Chondrocyte (in vitro differentiated cells): ENCODE data around the gene EPHB2. TPM values are rescaled to one million over a fixed set of nuclear protein-coding genes. Genes with fewer than 3 reads are reported as not detected.

Source experiments
- DNase-seq: peaks from one replicate; pipeline ENCODE4 v3.0.0; 2021; ENCODE audit warnings: mixed read lengths, low spot score
- H3K27ac Mint-ChIP-seq: one replicate; pipeline ENCODE4 v1.8.0; 2021; ENCODE audit warnings: mild to moderate bottlenecking, moderate library complexity, mixed read lengths; ENCODE audit not compliant: unreplicated experiment
- H3K27me3 Mint-ChIP-seq: 2 replicates; pipeline ENCODE4 v1.8.0; 2021; ENCODE audit warnings: low read depth, mixed read lengths
- H3K36me3 Mint-ChIP-seq: 2 replicates; pipeline ENCODE4 v1.8.0; 2021; ENCODE audit warnings: low read depth, mixed read lengths
- H3K4me1 Mint-ChIP-seq: 2 replicates; pipeline ENCODE4 v1.8.0; 2021; ENCODE audit warnings: low read depth, mild to moderate bottlenecking, mixed read lengths
- H3K4me3 Mint-ChIP-seq: one replicate; pipeline ENCODE4 v1.8.0; 2021; ENCODE audit warnings: mild to moderate bottlenecking, moderate library complexity, mixed read lengths; ENCODE audit not compliant: unreplicated experiment
- H3K9me3 Mint-ChIP-seq: 2 replicates; pipeline ENCODE4 v1.8.0; 2021; ENCODE audit warnings: low read depth, mixed read lengths
- total RNA-seq: library from RNA; stranded (reverse); gene quantifications from 3 replicates; pipeline ENCODE4 v1.2.1, GENCODE V29; 2021
- TF ChIP-seq, protein P1 (sequence below): fragments of 200-600 bp; sonication (generic); IDR thresholded peaks from 2 replicates; pipeline ENCODE4 v1.5.0; 2021; ENCODE audit warnings: antibody characterized with exemption, mild to moderate bottlenecking, moderate library complexity

EPHB2 gene
- total RNA-seq, 1 donor from 2014 or later, result 44.6 TPM

DNA sequence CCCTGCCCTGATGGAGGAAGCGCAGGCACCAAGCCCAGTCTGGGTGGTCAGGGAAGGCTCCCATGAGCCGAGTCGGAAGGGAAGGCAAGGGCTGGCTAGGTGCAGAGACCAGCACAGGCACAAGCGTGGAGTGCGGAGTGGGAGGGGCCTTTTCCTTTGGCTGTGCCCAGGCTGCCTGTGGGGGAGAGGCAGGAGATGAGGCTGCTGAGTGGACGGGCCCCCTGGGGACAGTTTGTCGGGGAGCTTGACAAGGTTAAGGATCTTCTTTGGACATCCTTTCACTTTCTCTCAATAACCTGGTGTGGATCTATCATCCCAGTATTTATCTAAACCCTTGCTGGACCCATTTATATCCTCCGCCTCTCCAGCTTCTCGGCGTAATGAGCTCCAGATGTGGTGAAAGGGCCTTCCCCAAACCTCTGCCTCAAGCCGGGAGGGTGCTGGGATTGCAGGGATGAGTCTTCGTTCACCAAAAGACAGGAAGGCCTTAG is 42.9 kb downstream of the EPHB2 start:
- Mint-ChIP-seq H3K9me3 (no peaks in the 10 kb centered on the region), H3K4me3 (no peak overlapping the region), H3K36me3 (no peaks in the 10 kb centered on the region), H3K27me3 (no peaks in the 10 kb centered on the region), H3K4me1 (peaks cover 50% of the 10 kb centered on the region), H3K27ac (peak overlapping the region; percentile 93)
- DNase-seq, result no peak
- TF ChIP-seq, protein P1, sequence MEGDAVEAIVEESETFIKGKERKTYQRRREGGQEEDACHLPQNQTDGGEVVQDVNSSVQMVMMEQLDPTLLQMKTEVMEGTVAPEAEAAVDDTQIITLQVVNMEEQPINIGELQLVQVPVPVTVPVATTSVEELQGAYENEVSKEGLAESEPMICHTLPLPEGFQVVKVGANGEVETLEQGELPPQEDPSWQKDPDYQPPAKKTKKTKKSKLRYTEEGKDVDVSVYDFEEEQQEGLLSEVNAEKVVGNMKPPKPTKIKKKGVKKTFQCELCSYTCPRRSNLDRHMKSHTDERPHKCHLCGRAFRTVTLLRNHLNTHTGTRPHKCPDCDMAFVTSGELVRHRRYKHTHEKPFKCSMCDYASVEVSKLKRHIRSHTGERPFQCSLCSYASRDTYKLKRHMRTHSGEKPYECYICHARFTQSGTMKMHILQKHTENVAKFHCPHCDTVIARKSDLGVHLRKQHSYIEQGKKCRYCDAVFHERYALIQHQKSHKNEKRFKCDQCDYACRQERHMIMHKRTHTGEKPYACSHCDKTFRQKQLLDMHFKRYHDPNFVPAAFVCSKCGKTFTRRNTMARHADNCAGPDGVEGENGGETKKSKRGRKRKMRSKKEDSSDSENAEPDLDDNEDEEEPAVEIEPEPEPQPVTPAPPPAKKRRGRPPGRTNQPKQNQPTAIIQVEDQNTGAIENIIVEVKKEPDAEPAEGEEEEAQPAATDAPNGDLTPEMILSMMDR, result no peak

DNA sequence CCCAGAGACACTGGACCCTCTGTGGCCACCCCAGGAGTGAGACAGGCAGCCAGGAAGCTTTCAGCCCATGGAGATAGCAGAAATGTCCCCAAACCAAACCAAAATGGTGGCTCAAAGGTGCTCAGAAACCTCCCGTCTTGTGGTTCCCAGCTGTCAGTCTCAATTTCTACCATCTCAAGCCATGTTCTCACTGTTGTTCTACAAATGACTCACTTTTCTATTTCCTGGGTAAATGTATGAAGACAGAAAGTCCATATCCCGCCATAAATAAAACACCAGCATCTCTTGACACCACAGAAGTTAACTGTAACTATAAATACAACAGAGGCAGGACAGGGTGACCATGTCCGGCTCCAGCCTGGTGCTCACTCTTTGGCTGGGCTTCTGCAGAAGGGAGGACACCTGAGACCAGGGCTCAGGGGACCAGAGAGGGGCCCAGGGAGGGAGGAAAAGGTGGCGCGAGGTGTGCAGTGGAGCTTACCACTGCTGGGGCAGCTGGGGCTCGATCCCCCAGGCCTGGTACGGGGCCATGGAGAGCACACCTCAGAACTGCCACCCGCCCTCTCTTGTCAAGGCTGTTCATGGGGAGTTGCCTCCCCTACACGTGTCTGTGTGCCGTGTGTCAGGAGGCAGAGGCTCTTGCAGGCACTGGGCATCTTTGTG is 43.6 kb downstream of the EPHB2 start:
- Mint-ChIP-seq H3K27ac (peak overlapping the region; percentile 93), H3K36me3 (no peaks in the 10 kb centered on the region), H3K4me3 (no peak overlapping the region), H3K27me3 (no peaks in the 10 kb centered on the region), H3K4me1 (peaks cover 49% of the 10 kb centered on the region), H3K9me3 (no peaks in the 10 kb centered on the region)
- no peak for DNase-seq
- TF ChIP-seq, protein P1, result no peak

- peaks cover 43% of the 10 kb centered on the region for H3K4me1 Mint-ChIP-seq
- H3K27ac Mint-ChIP-seq, result peak overlapping the region; percentile 45
- H3K4me3 Mint-ChIP-seq, result no peak overlapping the region
- H3K36me3 Mint-ChIP-seq, result no peaks in the 10 kb centered on the region
- H3K9me3 Mint-ChIP-seq, result no peaks in the 10 kb centered on the region
- DNase-seq, result no peak
- TF ChIP-seq, protein P1, result no peak
- H3K27me3 Mint-ChIP-seq, result no peaks in the 10 kb centered on the region
Measured at GRCh38 chr1:22754824-22755223, 44.2 kb downstream of the EPHB2 start.

DNA sequence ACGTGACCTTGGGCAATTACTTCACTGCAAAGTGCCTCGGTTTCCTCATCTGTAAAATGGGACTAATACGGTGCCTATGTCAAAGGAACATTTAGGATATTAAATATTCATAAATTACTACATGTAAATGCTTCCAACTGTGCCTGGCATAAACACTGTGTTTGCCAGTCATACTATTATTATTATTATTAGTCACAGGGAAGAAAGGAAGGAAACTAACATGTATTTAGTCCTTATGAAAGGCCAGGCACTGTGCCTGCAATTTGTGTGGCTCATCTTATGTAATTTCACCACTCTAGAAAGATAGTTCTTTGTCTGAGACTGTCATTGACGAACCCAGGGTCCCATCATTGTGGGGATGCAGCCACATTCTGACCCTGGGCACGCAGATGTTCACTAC is 45.0 kb downstream of the EPHB2 start:
- Mint-ChIP-seq H3K4me1 (peaks cover 35% of the 10 kb centered on the region), H3K36me3 (no peaks in the 10 kb centered on the region), H3K4me3 (no peak overlapping the region), H3K27me3 (no peaks in the 10 kb centered on the region), H3K27ac (no peak overlapping the region), H3K9me3 (no peaks in the 10 kb centered on the region)
- no peak for DNase-seq
- TF ChIP-seq, protein P1, result no peak

- no peak overlapping the region for H3K4me3 Mint-ChIP-seq
Measured at GRCh38 chr1:22756125-22756735, 45.6 kb downstream of the EPHB2 start.

More at GRCh38 chr1:22756125-22756735, 45.6 kb downstream of the EPHB2 start:
- DNase-seq, result no peak
- H3K9me3 Mint-ChIP-seq, result no peaks in the 10 kb centered on the region
- no peak overlapping the region for H3K27ac Mint-ChIP-seq
- TF ChIP-seq, protein P1, result no peak
- no peaks in the 10 kb centered on the region for H3K36me3 Mint-ChIP-seq
- no peaks in the 10 kb centered on the region for H3K27me3 Mint-ChIP-seq
- H3K4me1 Mint-ChIP-seq, result peaks cover 29% of the 10 kb centered on the region
